Endothelial cell of umbilical vein (primary cell): ENCODE measurements around the gene PRKCD. TPM values are rescaled to one million over a fixed set of nuclear protein-coding genes. Genes with fewer than 3 reads are reported as not detected.

Experiments used
- BruUV-seq: library from RNA; stranded (reverse); fragments of 400-500 nt; replicated peaks from 2 replicates; lab custom pipeline; 2021; lab: Mats Ljungman, UMichigan
- CTCF ChIA-PET: fragments of 300-600, 350-600 bp; sonication (Branson Sonifier 250); formaldehyde crosslinking; loops from one replicate; lab custom pipeline; 2021; ENCODE audit warnings: antibody characterized with exemption, inconsistent platforms; lab: Charles Lee
- POLR2A ChIA-PET: fragments of 300-600, 350-600 bp; sonication (Branson Sonifier 250); formaldehyde crosslinking; loops from one replicate; lab custom pipeline; 2021; ENCODE audit warnings: antibody characterized with exemption, inconsistent platforms; lab: Charles Lee
- DNase-seq: peaks from one replicate; pipeline ENCODE4 v3.0.0-alpha.2; 2011; ENCODE audit warnings: low read depth, low spot score
- FAIRE-seq: peaks from 2 replicates; lab custom pipeline; 2011; peaks lifted over from hg19 to GRCh38; lab: Jason Lieb, UNC
- H2AFZ ChIP-seq: 2 replicates; pipeline ENCODE4 v1.6.0; 2012; ENCODE audit warnings: low read depth, low read length, control low read depth, inconsistent platforms
- H3K27ac ChIP-seq: 2 replicates; pipeline ENCODE4 v1.5.1; 2011; ENCODE audit warnings: low read depth, mild to moderate bottlenecking, control low read depth, low read length, moderate library complexity; ENCODE audit not compliant: insufficient read depth
- H3K27me3 ChIP-seq, 2 experiments: 2 replicates each; pipeline versions ENCODE4 v1.6.0 to v1.6.1; 2011; ENCODE audit warnings: low read length in 2 of 2, mixed read lengths in 1 of 2; ENCODE audit not compliant: control insufficient read depth in 2 of 2, insufficient read depth in 2 of 2
- H3K36me3 ChIP-seq, 2 experiments: 2 replicates in 1 of 2; 3 replicates in 1 of 2; pipeline ENCODE4 v1.5.1; 2011; ENCODE audit warnings: low read length in 2 of 2, mild to moderate bottlenecking in 1 of 2, moderate library complexity in 1 of 2; ENCODE audit not compliant: control insufficient read depth in 2 of 2, insufficient read depth in 2 of 2; ENCODE audit errors: extremely low read depth in 1 of 2
- H3K4me1 ChIP-seq: 3 replicates; pipeline ENCODE4 v1.5.1; 2011; ENCODE audit warnings: mild to moderate bottlenecking, low read length; ENCODE audit not compliant: control insufficient read depth, insufficient read depth; ENCODE audit errors: extremely low read depth
- H3K4me2 ChIP-seq: 2 replicates; pipeline ENCODE4 v1.6.1; 2011; ENCODE audit warnings: low read length, control low read depth, mixed read lengths; ENCODE audit not compliant: insufficient read depth
- H3K4me3 ChIP-seq, 3 experiments: fragments of 200-600 bp in 1 of 3; sonication (generic), shearing (Covaris generic) in 1 of 3; replicated peaks in 1 of 3; 2 replicates each; pipeline ENCODE4 v1.5.1; 2011 to 2016; ENCODE audit warnings: control low read depth in 3 of 3, low read length in 3 of 3, mild to moderate bottlenecking in 2 of 3, inconsistent platforms in 1 of 3, low read depth in 1 of 3, moderate library complexity in 1 of 3; ENCODE audit not compliant: insufficient read depth in 1 of 3
- H3K79me2 ChIP-seq: 2 replicates; pipeline ENCODE4 v1.6.0; 2012; ENCODE audit warnings: low read length, inconsistent platforms; ENCODE audit not compliant: control insufficient read depth, insufficient read depth
- H3K9ac ChIP-seq: replicated peaks from 2 replicates; pipeline ENCODE3; 2011; ENCODE audit warnings: low read length, control low read depth; ENCODE audit not compliant: insufficient read depth; ENCODE audit errors: extremely low read depth
- H3K9me1 ChIP-seq: replicated peaks from 3 replicates; pipeline ENCODE4 v1.6.0; 2011; ENCODE audit warnings: mild to moderate bottlenecking, low read length; ENCODE audit not compliant: control insufficient read depth, insufficient read depth; ENCODE audit errors: extremely low read depth
- H3K9me3 ChIP-seq: replicated peaks from 2 replicates; pipeline ENCODE4 v1.5.1; 2012; ENCODE audit warnings: low read length, inconsistent platforms; ENCODE audit not compliant: control insufficient read depth, insufficient read depth
- H4K20me1 ChIP-seq: replicated peaks from 2 replicates; pipeline ENCODE3; 2011; ENCODE audit warnings: mild to moderate bottlenecking, low read length; ENCODE audit not compliant: control insufficient read depth, insufficient read depth; ENCODE audit errors: extremely low read depth
- CTCF ChIP-seq, 2 donors: IDR thresholded peaks; 1 replicate in 1 of 2; 2 replicates in 1 of 2; pipeline ENCODE4 v1.5.1; 2011; ENCODE audit warnings: low read length in 2 of 2, mild to moderate bottlenecking in 2 of 2, moderate library complexity in 2 of 2, control low read depth in 1 of 2, inconsistent platforms in 1 of 2, low read depth in 1 of 2; ENCODE audit not compliant: insufficient read depth in 1 of 2; ENCODE audit errors: extremely low read depth in 1 of 2
- EZH2 ChIP-seq: IDR thresholded peaks from 2 replicates; pipeline ENCODE4 v1.6.1; 2012; ENCODE audit warnings: borderline replicate concordance, low read depth, mild to moderate bottlenecking, moderate library complexity, low read length, inconsistent platforms; ENCODE audit not compliant: severe bottlenecking
- FOS ChIP-seq: IDR thresholded peaks from 2 replicates; pipeline ENCODE4 v1.6.1; 2011; ENCODE audit warnings: mild to moderate bottlenecking, low read length, moderate library complexity, borderline replicate concordance; ENCODE audit not compliant: insufficient read depth
- GATA2 ChIP-seq: IDR thresholded peaks from 2 replicates; pipeline ENCODE4 v1.7.0; 2011; ENCODE audit warnings: low read depth, mild to moderate bottlenecking, moderate library complexity, mixed read lengths, low read length; ENCODE audit not compliant: insufficient read length, insufficient read depth
- JUN ChIP-seq: IDR thresholded peaks from 2 replicates; pipeline ENCODE4 v1.6.1; 2011; ENCODE audit warnings: borderline replicate concordance, low read depth; ENCODE audit not compliant: insufficient read length, insufficient read depth
- POLR2A ChIP-seq: IDR thresholded peaks from 2 replicates; pipeline ENCODE4 v1.6.1; 2012; ENCODE audit warnings: low read depth, mild to moderate bottlenecking, control low read depth, low read length
- POLR2AphosphoS5 ChIP-seq: IDR thresholded peaks from 2 replicates; pipeline ENCODE4 v1.6.1; 2012; ENCODE audit warnings: low read depth, mild to moderate bottlenecking, control low read depth, low read length, moderate library complexity; ENCODE audit not compliant: insufficient read depth
- dilution Hi-C: fragments of 300-500 bp; cut with MboI; formaldehyde crosslinking; loops from one replicate; pipeline ENCODE4 v1.15.0; 2019; ENCODE audit warnings: low sequenced_read_pairs; ENCODE audit not compliant: extremely low pct_ligation_motif_present
- intact Hi-C: fragments of 100-400 bp; cut with micrococcal nuclease; formaldehyde crosslinking; loops from one replicate; pipeline ENCODE4 v1.10.0; 2022
- polyA plus RNA-seq, 4 experiments: library from polyadenylated mRNA; depleted of rRNA in 3 of 4; stranded (reverse) in 3 of 4; unstranded in 1 of 4; fragments of >200 nt; gene quantifications; 2 replicates each; pipeline versions ENCODE4 v1.2.1 to v1.2.3, GENCODE V29; 2011 to 2012; ENCODE audit warnings: missing spikeins in 1 of 4
- total RNA-seq: library from RNA; stranded (reverse); gene quantifications from 2 replicates; pipeline ENCODE4 v1.2.3, GENCODE V29; 2021

PRKCD gene
- total and polyA plus RNA-seq, 2 donors (not counting 3 experiments of a cell fraction or from before 2014, with no cell fraction given) = 15.5 to 19.0 TPM

GRCh38 chr3:53223025-53223424 lies 62.0 kb downstream of the PRKCD start:
- H3K4me1 ChIP-seq = no peaks in the 10 kb centered on the region
- dilution Hi-C loops = no loop called here
- no peaks in the 10 kb centered on the region for H3K9me1 ChIP-seq
- no TSS peak for BruUV-seq
- no peaks in the 10 kb centered on the region for H3K27me3 ChIP-seq
- POLR2A ChIA-PET = no interaction called here
- no peaks in the 10 kb centered on the region for H3K9me3 ChIP-seq
- no peak overlapping the region for H3K9ac ChIP-seq
- no peak overlapping the region for H3K4me2 ChIP-seq
- peaks cover 2% of the 10 kb centered on the region for H3K79me2 ChIP-seq
- FAIRE-seq (no peak), DNase-seq (no peak)
- no peak overlapping the region for H3K4me3 ChIP-seq
- intact Hi-C loops = loop anchor here (5.0 kb wide), 1 partner anchor 74 kb away; no protein-coding TSS in a partner anchor
- no peaks in the 10 kb centered on the region for H4K20me1 ChIP-seq
- CTCF ChIA-PET = interaction anchor here (1.1 kb wide), 1 partner anchor 109 kb away, joined by 3 read pairs; no protein-coding TSS in a partner anchor
- no peak overlapping the region for H2AFZ ChIP-seq
- no peak overlapping the region for H3K27ac ChIP-seq
- H3K36me3 ChIP-seq = peaks cover 31 to 41% of the 10 kb centered on the region in 2 experiments
- TF ChIP-seq FOS (no peak), POLR2AphosphoS5 (peak; percentile 12), CTCF (IDR thresholded peaks at IDR 0.05; ENCODE audit: extremely low read depth in 1 of 2, insufficient read depth in 1 of 2, low read depth in 1 of 2, low read length in 2 of 2) (no peak), EZH2 (no peak), GATA2 (no peak), POLR2A (no peak), JUN (no peak)
